HG03175 (cell line): Measurements from ENCODE around the gene MIEN1.
"Not testable (repeated sequence)": the region's sequence is repeated elsewhere in the genome, so short reads cannot be mapped to it uniquely, and the experiment has no call there.

Experiments used
- ATAC-seq: cut with Tn5 transposase; IDR thresholded peaks from one replicate; pipeline ENCODE4 v1.9.1; 2021; ENCODE audit warnings: mild to moderate bottlenecking, moderate library complexity; ENCODE audit not compliant: unreplicated experiment

Gene MIEN1

DNA sequence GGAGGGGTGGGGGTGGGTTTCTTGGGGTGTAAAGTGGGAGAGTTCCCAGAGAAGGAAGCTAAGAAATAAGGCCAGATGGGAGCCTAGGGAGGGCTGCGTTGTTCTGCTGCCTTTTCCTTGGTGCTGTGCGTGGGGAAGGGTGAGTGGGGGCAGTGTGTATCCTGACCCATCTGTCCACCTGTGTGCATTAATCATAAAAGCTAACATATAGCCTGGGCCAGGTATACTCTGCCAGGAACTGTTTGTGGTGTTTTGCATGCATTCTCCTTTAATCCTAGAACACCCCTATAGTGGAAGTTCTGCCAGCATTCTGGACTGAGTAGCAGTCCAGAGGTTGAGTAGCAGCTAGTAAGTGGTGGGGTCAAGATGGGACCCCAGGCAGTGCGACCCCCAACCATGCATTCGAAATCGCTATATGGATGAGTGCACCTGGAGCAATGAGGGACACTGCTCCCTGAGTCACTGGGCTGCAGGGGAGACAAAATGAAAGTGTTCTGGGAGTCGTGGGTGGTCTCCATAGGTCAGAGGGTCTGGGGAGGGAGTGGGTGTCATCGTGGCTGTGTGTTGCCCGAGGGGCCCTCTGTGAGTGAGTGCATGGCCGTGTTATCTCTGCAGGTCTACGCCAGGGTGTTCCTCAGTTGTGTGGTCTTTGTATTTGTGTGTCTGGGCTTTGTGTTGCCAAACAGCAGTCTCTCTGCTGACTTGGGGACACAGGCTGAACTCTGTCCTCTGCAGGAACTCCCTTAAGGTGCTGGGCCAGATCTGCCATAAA is 29.1 kb downstream of the MIEN1 start:
- ATAC-seq: no peak

DNA sequence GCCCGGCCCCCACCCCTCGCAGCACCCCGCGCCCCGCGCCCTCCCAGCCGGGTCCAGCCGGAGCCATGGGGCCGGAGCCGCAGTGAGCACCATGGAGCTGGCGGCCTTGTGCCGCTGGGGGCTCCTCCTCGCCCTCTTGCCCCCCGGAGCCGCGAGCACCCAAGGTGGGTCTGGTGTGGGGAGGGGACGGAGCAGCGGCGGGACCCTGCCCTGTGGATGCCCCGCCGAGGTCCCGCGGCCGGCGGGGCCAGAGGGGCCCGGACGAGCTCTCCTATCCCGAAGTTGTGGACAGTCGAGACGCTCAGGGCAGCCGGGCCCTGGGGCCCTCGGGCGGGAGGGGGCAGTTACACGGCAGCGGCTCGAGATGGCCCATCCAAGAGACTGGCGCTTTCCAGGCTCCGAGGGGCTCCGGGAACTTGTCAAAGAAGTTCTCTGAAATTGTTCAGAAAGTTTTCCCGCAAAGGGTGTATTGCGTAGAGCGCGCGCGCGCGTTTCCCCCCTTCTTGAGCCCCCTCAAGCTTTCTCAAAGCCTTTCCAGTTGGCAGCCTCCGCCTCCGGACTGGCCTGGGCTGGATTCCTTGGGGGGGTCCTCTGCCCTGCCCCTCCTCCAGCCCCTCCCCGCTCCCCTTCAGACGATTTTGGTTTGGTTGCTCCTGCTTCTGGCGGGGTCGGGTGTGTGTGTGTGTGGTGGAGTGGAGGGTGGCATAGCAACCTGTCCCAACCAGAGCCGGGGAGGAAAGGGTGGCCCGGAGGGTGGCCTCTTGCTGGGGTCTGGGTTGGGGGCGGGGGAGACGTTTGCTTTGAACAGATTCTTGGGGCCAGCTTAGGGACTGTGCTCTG is 30.0 kb downstream of the MIEN1 start:
- ATAC-seq: no peak

DNA sequence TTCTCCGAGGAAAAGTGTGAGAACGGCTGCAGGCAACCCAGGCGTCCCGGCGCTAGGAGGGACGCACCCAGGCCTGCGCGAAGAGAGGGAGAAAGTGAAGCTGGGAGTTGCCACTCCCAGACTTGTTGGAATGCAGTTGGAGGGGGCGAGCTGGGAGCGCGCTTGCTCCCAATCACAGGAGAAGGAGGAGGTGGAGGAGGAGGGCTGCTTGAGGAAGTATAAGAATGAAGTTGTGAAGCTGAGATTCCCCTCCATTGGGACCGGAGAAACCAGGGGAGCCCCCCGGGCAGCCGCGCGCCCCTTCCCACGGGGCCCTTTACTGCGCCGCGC is 30.5 kb downstream of the MIEN1 start, which contains the start of gene ERBB2:
ERBB2 (plus strand) TSS at position 247 of the 330 bp plus-strand sequence. CDS start 175 bp downstream, outside the sequence.
- no peak for ATAC-seq

DNA sequence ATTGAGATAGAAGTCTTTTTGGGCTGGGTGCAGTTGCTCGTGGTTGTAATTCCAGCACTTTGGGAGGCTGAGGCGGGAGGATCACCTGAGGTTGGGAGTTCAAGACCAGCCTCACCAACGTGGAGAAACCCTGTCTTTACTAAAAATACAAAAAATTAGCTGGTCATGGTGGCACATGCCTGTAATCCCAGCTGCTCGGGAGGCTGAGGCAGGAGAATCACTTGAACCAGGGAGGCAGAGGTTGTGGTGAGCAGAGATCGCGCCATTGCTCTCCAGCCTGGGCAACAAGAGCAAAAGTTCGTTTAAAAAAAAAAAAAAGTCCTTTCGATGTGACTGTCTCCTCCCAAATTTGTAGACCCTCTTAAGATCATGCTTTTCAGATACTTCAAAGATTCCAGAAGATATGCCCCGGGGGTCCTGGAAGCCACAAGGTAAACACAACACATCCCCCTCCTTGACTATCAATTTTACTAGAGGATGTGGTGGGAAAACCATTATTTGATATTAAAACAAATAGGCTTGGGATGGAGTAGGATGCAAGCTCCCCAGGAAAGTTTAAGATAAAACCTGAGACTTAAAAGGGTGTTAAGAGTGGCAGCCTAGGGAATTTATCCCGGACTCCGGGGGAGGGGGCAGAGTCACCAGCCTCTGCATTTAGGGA is 31.0 kb downstream of the MIEN1 start:
- not testable (repeated sequence) for ATAC-seq

DNA sequence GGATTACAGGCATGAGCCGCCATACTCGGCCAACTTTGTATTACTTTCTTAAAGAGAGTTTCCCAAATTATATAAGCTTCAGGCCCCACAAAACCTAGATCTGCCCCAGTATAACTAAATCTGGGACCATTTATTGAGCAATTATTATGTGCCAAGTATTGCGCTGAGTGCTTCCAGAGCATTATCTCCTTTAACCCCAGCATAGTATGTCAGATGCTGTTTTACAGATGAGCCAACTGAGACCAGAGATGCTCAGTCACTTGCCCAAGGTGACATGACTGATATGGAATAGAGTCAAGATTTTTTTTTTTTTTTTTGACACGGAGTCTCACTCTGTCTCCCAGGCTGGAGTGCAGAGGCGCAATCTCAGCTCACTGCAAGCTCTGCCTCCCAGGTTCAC is 32.4 kb downstream of the MIEN1 start:
- ATAC-seq: no peak

DNA sequence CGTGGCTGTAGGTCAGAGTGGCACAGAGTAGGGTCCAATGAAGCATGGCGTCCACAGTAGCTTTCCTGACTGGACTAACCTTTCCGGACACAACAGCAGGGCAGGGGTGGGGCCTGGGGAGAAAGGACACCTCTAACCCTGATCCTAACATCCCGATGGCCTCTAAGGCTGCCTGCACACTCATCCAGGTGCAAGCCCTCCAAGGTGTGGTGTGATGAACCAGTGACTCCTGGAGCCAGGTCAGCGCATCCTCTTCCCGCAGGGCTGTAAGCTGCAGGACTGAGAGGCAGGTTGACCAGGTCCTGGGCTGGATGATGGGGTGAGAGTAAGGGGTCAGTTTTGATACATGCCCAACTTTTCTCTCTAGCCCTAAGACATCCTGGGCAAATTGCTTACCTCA is 33.6 kb downstream of the MIEN1 start:
- ATAC-seq: no peak

DNA sequence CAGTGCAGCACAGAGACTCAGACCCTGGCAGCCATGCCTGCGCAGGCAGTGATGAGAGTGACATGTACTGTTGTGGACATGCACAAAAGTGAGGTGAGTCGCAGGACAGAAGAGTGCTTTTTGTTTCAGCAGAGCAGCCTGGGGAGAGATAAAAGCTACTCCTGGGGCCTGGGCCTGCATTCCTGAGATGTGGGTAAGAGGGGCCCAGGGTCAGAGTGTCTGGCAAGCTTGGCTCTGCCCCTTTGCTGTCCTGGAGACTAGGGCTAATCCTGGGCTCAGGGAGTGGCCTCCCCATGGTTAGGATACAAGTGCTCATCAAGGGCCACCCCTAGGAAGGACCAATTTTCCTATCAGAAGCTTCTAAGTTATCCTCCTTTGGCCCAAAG is 35.2 kb downstream of the MIEN1 start:
- no peak for ATAC-seq

DNA sequence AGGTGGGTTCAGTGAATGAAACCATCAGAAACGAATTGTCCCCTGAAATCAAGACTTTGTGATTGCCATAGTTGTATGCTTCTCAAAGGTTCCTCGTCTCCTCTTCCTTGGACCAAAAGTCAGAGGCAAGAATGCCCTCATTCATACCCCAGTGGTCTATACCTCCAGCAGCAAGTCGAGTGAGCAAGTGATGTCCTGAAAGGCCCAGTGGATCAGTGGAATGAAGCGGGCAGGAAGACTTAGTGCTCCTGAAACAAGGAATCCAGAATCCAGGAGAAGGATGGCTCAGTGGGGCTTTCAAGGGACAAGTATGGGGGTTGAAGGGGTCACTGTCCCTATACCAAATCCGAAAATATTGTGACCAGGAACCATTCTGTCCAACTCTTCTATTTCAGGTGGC is 35.7 kb downstream of the MIEN1 start:
- no peak for ATAC-seq

DNA sequence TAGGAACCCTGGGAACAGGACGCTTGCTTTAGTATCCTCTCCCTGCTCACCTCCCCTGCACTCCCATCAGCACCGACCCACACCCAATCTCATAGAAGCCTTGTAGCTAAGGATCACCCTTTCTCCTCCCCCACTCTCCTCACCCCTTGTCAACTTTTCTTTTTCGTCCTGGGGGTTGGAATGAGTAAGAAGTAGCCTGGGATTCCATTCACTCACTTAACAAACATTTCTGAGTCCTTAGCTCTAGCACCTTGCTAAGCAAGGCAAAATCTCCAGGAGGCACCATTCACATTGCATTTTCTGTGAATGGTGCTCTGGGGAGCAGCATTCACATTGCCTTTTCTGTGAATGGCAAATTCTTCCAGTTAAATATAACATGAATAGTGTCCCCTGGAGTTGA is 41.4 kb downstream of the MIEN1 start:
- no peak for ATAC-seq

DNA sequence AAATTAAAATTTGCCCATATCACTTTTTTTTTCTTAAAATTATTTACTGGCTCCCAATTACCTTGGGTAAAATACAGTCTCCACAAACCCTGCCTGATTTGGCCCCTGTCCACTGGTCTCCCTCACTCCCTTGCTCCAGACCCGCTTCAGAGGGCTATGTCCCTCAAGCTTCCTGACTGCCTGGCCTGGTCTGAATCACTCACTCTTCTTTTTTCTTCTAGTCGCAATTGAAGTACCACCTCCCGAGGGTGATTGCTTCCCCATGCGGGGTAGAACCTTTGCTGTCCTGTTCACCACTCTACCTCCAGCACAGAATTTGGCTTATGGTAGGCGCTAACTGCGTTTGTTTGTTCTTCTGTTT is 41.9 kb downstream of the MIEN1 start:
- no peak for ATAC-seq

DNA sequence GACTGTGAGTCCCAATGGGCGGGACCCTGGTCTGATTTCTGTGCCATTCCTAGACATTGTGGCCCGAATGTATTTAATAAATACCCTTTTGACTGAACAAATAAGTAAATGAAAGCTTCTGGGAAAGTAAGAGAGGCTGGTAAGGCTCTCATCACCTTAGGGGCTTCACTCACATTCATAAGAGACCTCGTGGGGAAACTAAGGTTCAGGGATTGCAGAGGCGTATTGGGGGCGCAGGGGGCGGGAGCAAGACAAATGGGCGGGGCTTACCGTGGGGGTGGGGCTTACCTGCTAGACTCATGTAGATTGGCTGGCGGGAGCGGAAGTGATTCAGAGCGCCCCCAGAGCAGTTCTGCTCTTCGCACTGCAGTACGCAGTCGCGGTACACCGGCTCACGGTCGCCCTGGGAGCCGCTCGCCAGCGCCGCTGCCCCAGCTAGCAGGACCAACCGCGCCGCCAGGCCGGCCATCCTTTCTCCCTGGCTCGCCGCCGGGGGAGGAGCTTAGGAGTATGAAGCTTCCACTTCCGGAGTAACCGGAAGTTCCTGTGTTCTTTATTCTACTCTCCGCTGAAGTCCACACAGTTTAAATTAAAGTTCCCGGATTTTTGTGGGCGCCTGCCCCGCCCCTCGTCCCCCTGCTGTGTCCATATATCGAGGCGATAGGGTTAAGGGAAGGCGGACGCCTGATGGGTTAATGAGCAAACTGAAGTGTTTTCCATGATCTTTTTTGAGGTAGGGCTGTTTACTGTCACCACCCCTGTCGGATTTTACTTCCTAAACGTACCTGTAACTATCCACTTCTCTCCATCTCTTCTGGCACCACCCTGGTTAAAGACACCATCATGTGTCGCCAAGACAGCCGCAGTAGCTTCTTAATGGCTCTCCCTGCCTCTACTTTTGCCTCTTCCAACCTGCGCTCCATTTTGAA is 42.5 kb downstream of the MIEN1 start, which contains the start of gene PGAP3:
PGAP3 (minus strand) TSS at position 512 of the 929 bp plus-strand sequence; CDS start at position 469, 43 bp downstream.
- ATAC-seq: peak; percentile 88

DNA sequence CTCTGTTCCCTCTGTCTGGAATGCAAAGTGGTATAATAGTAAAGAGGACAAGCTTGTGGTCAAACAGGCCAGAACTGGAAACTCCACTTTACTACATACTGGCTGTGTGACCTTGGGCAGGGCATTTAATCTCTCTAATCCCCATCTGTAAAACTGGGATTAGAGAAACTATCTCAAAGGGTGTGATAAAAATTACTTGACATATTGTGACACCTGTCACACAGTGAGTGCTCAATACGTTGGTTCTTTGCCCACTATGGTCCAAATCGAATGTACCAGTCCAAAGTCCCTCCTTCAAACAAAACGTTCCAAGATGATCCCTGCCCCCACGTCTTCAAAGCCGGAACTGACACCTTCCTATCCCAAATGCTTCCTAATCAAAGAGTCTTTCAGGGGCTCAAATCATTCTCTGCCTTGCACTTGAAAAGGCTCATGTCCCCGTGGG is 43.2 kb downstream of the MIEN1 start:
- no peak for ATAC-seq

DNA sequence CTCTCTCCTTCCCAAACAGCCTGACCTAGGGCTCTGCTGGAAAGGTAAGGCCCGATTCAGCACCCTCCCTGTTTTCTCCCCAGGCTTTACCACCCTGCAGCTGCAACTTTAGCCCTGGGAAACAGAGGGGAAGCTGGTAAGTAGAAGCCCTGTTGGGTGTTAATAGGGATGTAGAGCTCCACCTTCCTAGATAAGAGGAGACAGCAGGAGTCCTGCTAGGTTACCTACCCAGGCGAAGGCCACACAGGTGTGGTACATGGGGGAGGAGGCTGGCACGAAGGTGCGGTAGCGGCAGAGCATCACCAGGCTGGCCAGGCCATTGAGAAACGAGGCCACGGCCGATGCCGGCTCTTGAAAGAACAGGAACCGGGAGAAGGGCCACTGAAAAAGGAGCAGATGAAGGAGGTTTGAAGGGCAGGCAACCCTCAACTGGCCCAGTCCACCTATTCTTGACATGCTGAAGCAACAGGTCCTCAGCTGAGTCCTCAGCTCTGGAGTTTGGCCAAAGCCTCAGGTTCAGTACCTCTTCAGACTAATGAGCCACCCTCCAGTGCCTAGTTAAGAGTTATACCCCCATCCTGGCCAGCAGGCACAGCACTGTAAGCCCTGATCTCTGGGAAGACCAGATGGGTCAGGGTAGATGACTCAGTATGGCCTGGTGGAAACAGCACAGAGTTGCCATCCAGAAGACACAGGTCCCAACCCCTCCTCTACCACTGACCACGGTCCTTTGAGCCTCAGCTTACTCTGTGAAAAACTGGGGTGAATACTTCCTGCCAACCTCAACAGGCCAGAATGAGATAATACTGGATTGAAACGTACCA is 45.8 kb downstream of the MIEN1 start:
- ATAC-seq: no peak

DNA sequence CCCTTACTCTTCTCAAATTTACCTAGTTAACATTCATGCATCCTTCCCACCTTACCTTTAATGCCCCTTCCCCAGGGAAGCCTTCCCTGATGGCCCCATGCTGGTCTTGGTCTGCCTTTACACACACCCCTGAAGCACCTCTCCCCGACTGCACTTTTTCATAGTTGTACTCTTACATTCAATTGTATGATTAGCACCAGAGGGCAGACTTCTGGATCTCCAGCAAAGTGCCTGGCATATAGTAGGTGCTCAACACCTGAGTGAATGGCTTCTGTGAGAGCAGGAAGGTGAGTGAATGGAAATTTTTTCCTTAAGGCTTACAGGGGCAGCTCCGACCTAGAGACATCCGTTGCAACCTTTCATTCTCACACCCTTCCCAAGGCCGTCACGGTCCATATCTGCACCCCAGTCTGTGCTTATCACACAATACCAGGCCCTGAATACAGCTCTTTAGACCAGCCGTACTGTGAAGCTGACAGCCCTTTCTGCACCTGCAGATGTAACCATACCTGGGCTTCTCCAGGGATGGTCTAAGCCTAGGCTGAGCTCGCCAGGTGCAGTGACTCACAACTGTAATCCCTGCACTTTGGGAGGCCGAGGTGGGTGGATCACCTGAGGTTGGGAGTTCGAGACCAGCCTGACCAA is 46.9 kb downstream of the MIEN1 start:
- no peak for ATAC-seq

DNA sequence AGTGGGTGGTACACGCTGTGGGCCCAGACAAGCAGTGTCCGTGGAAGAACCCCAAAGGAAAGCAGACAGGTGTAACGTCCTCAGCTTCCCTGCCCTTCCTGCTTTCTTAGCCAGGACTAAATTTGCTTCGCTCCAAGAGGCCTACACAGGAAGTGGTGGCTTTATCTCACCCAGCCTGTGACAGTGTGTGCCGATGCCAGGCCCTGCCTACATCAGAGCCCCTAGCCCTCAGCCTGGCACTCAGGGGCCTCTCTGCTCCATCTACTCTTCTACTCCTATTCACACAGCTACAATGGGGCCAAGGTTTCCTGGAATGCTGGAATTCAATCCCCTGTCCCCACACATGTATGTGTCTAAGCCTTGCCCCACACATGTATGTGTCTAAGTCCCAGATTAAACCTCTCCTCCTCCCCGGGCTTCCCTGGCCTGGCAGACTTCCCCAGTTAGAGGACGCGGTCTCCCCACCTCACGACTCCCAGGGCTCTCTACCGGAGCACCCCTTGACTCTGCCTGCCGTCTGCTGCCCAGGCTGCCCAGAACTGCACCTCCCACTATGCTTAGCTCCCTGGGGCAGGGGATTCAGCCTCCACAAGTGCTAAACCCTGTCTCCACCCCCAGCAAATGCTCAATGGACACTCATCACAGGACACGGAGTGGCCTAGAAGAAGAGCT is 50.7 kb downstream of the MIEN1 start:
- ATAC-seq: no peak
